ENCODE measurements around the gene PHACTR4.

DNA sequence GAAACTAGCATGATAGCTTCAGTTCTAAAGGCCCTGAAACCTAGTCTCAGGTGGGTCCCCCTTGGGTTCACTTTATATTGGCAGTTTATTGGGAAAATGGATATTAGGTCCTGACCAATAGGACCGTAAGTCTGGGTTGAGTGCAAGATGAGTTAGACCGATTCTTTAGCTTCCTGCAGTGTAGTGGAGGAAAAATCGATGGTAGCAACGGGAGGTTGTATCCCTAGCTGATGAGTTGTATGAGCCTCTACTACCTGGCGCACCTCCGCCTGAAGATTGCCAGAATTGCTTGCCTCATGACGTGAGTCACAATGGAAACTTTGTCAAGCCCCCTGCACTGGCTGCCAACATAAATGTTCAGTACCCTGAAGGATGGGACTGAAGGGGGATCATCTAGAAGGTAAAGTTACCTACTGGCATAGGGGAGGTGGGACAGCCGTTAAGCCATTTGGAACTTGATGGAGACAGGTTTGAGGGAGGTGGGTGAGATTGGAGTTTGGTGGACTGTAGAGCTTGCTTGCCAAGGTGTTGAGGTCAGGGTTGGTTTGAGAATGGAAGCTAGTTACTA, 140.2 kb downstream of the PHACTR4 start:
- TF ChIP-seq, protein P1, sequence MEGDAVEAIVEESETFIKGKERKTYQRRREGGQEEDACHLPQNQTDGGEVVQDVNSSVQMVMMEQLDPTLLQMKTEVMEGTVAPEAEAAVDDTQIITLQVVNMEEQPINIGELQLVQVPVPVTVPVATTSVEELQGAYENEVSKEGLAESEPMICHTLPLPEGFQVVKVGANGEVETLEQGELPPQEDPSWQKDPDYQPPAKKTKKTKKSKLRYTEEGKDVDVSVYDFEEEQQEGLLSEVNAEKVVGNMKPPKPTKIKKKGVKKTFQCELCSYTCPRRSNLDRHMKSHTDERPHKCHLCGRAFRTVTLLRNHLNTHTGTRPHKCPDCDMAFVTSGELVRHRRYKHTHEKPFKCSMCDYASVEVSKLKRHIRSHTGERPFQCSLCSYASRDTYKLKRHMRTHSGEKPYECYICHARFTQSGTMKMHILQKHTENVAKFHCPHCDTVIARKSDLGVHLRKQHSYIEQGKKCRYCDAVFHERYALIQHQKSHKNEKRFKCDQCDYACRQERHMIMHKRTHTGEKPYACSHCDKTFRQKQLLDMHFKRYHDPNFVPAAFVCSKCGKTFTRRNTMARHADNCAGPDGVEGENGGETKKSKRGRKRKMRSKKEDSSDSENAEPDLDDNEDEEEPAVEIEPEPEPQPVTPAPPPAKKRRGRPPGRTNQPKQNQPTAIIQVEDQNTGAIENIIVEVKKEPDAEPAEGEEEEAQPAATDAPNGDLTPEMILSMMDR (IDR thresholded peaks at IDR 0.05; ENCODE audit: low read depth, low read length) = no peak
- TF ChIP-seq EZH2phosphoT487 (IDR thresholded peaks at IDR 0.05; ENCODE audit: low read depth) = no peak

All from OCI-LY3 (cell line).